ENCODE results near the gene RASAL1.

GRCh38 chr12:113097716-113098440 lies 37.7 kb downstream of the RASAL1 start:
- TF ChIP-seq NRF1 (IDR thresholded peaks at IDR 0.05; ENCODE audit: low read depth, low read length) (no peak), EZH2phosphoT487 (IDR thresholded peaks at IDR 0.05; ENCODE audit: borderline replicate concordance, low read depth) (no peak), POLR2AphosphoS5 (IDR thresholded peaks at IDR 0.05; ENCODE audit: low read depth, low read length) (no peak), TAF1 (IDR thresholded peaks at IDR 0.05; ENCODE audit: borderline replicate concordance, low read depth, low read length) (no peak), JUND (IDR thresholded peaks at IDR 0.05) (no peak), EP300 (IDR thresholded peaks at IDR 0.05; ENCODE audit: borderline replicate concordance in 1 of 2, low read depth in 1 of 2, low read length in 1 of 2) (no peak), SIN3A (IDR thresholded peaks at IDR 0.05; ENCODE audit: borderline replicate concordance, low read depth, low read length) (no peak), RFX5 (IDR thresholded peaks at IDR 0.05; ENCODE audit: low read length) (peak; percentile 93)
- TF ChIP-seq, protein P1, sequence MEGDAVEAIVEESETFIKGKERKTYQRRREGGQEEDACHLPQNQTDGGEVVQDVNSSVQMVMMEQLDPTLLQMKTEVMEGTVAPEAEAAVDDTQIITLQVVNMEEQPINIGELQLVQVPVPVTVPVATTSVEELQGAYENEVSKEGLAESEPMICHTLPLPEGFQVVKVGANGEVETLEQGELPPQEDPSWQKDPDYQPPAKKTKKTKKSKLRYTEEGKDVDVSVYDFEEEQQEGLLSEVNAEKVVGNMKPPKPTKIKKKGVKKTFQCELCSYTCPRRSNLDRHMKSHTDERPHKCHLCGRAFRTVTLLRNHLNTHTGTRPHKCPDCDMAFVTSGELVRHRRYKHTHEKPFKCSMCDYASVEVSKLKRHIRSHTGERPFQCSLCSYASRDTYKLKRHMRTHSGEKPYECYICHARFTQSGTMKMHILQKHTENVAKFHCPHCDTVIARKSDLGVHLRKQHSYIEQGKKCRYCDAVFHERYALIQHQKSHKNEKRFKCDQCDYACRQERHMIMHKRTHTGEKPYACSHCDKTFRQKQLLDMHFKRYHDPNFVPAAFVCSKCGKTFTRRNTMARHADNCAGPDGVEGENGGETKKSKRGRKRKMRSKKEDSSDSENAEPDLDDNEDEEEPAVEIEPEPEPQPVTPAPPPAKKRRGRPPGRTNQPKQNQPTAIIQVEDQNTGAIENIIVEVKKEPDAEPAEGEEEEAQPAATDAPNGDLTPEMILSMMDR (IDR thresholded peaks at IDR 0.05), result no peak
- TF ChIP-seq, protein P2, sequence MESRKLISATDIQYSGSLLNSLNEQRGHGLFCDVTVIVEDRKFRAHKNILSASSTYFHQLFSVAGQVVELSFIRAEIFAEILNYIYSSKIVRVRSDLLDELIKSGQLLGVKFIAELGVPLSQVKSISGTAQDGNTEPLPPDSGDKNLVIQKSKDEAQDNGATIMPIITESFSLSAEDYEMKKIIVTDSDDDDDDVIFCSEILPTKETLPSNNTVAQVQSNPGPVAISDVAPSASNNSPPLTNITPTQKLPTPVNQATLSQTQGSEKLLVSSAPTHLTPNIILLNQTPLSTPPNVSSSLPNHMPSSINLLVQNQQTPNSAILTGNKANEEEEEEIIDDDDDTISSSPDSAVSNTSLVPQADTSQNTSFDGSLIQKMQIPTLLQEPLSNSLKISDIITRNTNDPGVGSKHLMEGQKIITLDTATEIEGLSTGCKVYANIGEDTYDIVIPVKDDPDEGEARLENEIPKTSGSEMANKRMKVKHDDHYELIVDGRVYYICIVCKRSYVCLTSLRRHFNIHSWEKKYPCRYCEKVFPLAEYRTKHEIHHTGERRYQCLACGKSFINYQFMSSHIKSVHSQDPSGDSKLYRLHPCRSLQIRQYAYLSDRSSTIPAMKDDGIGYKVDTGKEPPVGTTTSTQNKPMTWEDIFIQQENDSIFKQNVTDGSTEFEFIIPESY (IDR thresholded peaks at IDR 0.05; ENCODE audit: borderline replicate concordance, low read depth), result no peak
